Tibial nerve (tissue), 3 donors: Measurements from ENCODE around the gene ABLIM2.

Source experiments
- POLR2A ChIP-seq, 2 donors: fragments of 450-650 bp; IDR thresholded peaks; one replicate each; pipeline ENCODE4 v1.6.1; 2017; ENCODE audit warnings: antibody characterized with exemption in 2 of 2, mild to moderate bottlenecking in 2 of 2, moderate library complexity in 2 of 2
- TF ChIP-seq, protein P1 (sequence below), 5 experiments: fragments of 200-600 bp in 3 of 5; fragments of 450-650 bp in 2 of 5; sonication (generic) in 3 of 5; IDR thresholded peaks; one replicate each; pipeline ENCODE4 v1.5.1; 2016 to 2019; ENCODE audit warnings: antibody characterized with exemption in 5 of 5, mild to moderate bottlenecking in 3 of 5, moderate library complexity in 2 of 5

DNA sequence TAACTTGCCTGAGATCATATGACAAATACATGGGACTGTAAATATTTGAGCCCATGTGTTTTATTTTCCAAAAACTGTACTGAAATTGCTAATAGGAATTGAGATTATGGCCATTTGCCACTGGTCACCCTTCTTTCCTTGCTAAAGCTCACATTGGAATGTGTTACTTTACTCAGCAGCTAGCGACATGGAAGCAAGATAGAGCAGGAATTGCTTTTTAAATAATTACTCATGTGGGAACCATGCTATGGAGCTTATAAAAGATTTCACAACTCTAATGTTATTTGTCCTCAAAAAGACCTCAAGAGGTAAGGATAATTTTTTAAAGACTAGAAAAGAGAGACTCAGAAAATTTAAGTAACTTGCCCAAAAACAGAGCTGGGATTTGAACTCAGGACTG is 170.2 kb downstream of the ABLIM2 start:
- TF ChIP-seq, protein P1, sequence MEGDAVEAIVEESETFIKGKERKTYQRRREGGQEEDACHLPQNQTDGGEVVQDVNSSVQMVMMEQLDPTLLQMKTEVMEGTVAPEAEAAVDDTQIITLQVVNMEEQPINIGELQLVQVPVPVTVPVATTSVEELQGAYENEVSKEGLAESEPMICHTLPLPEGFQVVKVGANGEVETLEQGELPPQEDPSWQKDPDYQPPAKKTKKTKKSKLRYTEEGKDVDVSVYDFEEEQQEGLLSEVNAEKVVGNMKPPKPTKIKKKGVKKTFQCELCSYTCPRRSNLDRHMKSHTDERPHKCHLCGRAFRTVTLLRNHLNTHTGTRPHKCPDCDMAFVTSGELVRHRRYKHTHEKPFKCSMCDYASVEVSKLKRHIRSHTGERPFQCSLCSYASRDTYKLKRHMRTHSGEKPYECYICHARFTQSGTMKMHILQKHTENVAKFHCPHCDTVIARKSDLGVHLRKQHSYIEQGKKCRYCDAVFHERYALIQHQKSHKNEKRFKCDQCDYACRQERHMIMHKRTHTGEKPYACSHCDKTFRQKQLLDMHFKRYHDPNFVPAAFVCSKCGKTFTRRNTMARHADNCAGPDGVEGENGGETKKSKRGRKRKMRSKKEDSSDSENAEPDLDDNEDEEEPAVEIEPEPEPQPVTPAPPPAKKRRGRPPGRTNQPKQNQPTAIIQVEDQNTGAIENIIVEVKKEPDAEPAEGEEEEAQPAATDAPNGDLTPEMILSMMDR (IDR thresholded peaks at IDR 0.05) = no peak
- TF ChIP-seq POLR2A (IDR thresholded peaks at IDR 0.05) = no peak
